ENCODE measurements around the gene SPTBN1.

SPTBN1 gene

GRCh38 chr2:54569745-54570301, 113.7 kb downstream of the SPTBN1 start:
- H3K27me3 ChIP-seq (replicated peaks; ENCODE audit: control insufficient read depth, insufficient read depth, low read length) = no peaks in the 10 kb centered on the region
- H3K36me3 ChIP-seq (ENCODE audit: control insufficient read depth, insufficient read depth, low read length, severe bottlenecking) = peaks cover 4% of the 10 kb centered on the region
- no peak for DNase-seq (ENCODE audit: low read depth)
- H3K4me1 ChIP-seq (ENCODE audit: control insufficient read depth, insufficient read depth, low read length) = peaks cover 63% of the 10 kb centered on the region
- peak overlapping the region; percentile 25 for H3K4me3 ChIP-seq (ENCODE audit: low read length)
- no peak overlapping the region for H3K9ac ChIP-seq (ENCODE audit: low read length)
- H3K9me3 ChIP-seq (ENCODE audit: control insufficient read depth, low read length) = no peaks in the 10 kb centered on the region

GRCh38 chr2:54570321-54570855, 114.3 kb downstream of the SPTBN1 start:
- Histone ChIP-seq H3K4me1 (ENCODE audit: control insufficient read depth, insufficient read depth, low read length) (peaks cover 67% of the 10 kb centered on the region), H3K36me3 (ENCODE audit: control insufficient read depth, insufficient read depth, low read length, severe bottlenecking) (peaks cover 4% of the 10 kb centered on the region), H3K4me3 (ENCODE audit: low read length) (peak overlapping the region; percentile 25), H3K9ac (ENCODE audit: low read length) (peak overlapping the region; percentile 24), H3K27me3 (replicated peaks; ENCODE audit: control insufficient read depth, insufficient read depth, low read length) (no peaks in the 10 kb centered on the region), H3K9me3 (ENCODE audit: control insufficient read depth, low read length) (no peaks in the 10 kb centered on the region)
- no peak for DNase-seq (ENCODE audit: low read depth)

GRCh38 chr2:54570925-54571694, 115.0 kb downstream of the SPTBN1 start:
- DNase-seq (ENCODE audit: low read depth) = peak; percentile 85
- Histone ChIP-seq H3K9me3 (ENCODE audit: control insufficient read depth, low read length) (no peaks in the 10 kb centered on the region), H3K4me1 (ENCODE audit: control insufficient read depth, insufficient read depth, low read length) (peaks cover 71% of the 10 kb centered on the region), H3K9ac (ENCODE audit: low read length) (peak overlapping the region; percentile 37), H3K4me3 (ENCODE audit: low read length) (peak overlapping the region; percentile 25), H3K36me3 (ENCODE audit: control insufficient read depth, insufficient read depth, low read length, severe bottlenecking) (peaks cover 4% of the 10 kb centered on the region), H3K27me3 (replicated peaks; ENCODE audit: control insufficient read depth, insufficient read depth, low read length) (no peaks in the 10 kb centered on the region)

GRCh38 chr2:54572262-54572635, 116.1 kb downstream of the SPTBN1 start:
- H3K4me1 ChIP-seq (ENCODE audit: control insufficient read depth, insufficient read depth, low read length) = peaks cover 74% of the 10 kb centered on the region
- peak; percentile 89 for DNase-seq (ENCODE audit: low read depth)
- peak overlapping the region; percentile 9 for H3K4me3 ChIP-seq (ENCODE audit: low read length)
- H3K9ac ChIP-seq (ENCODE audit: low read length) = peak overlapping the region; percentile 52
- no peaks in the 10 kb centered on the region for H3K9me3 ChIP-seq (ENCODE audit: control insufficient read depth, low read length)
- H3K36me3 ChIP-seq (ENCODE audit: control insufficient read depth, insufficient read depth, low read length, severe bottlenecking) = peaks cover 4% of the 10 kb centered on the region
- H3K27me3 ChIP-seq (replicated peaks; ENCODE audit: control insufficient read depth, insufficient read depth, low read length) = no peaks in the 10 kb centered on the region

- Histone ChIP-seq H3K4me1 (ENCODE audit: control insufficient read depth, insufficient read depth, low read length) (peaks cover 75% of the 10 kb centered on the region), H3K4me3 (ENCODE audit: low read length) (peak overlapping the region; percentile 9), H3K27me3 (replicated peaks; ENCODE audit: control insufficient read depth, insufficient read depth, low read length) (no peaks in the 10 kb centered on the region), H3K9ac (ENCODE audit: low read length) (peak overlapping the region; percentile 52), H3K9me3 (ENCODE audit: control insufficient read depth, low read length) (no peaks in the 10 kb centered on the region), H3K36me3 (ENCODE audit: control insufficient read depth, insufficient read depth, low read length, severe bottlenecking) (peaks cover 4% of the 10 kb centered on the region)
- DNase-seq (ENCODE audit: low read depth) = no peak
Measured at GRCh38 chr2:54572636-54573536, 116.8 kb downstream of the SPTBN1 start.

GRCh38 chr2:54573537-54573919, 117.4 kb downstream of the SPTBN1 start:
- Histone ChIP-seq H3K27me3 (replicated peaks; ENCODE audit: control insufficient read depth, insufficient read depth, low read length) (no peaks in the 10 kb centered on the region), H3K36me3 (ENCODE audit: control insufficient read depth, insufficient read depth, low read length, severe bottlenecking) (peaks cover 3% of the 10 kb centered on the region), H3K4me3 (ENCODE audit: low read length) (no peak overlapping the region), H3K4me1 (ENCODE audit: control insufficient read depth, insufficient read depth, low read length) (peaks cover 74% of the 10 kb centered on the region), H3K9me3 (ENCODE audit: control insufficient read depth, low read length) (no peaks in the 10 kb centered on the region), H3K9ac (ENCODE audit: low read length) (no peak overlapping the region)
- no peak for DNase-seq (ENCODE audit: low read depth)

GRCh38 chr2:54574107-54574859, 118.2 kb downstream of the SPTBN1 start:
- Histone ChIP-seq H3K4me3 (ENCODE audit: low read length) (no peak overlapping the region), H3K36me3 (ENCODE audit: control insufficient read depth, insufficient read depth, low read length, severe bottlenecking) (peaks cover 3% of the 10 kb centered on the region), H3K4me1 (ENCODE audit: control insufficient read depth, insufficient read depth, low read length) (peaks cover 66% of the 10 kb centered on the region), H3K9ac (ENCODE audit: low read length) (no peak overlapping the region), H3K27me3 (replicated peaks; ENCODE audit: control insufficient read depth, insufficient read depth, low read length) (no peaks in the 10 kb centered on the region), H3K9me3 (ENCODE audit: control insufficient read depth, low read length) (no peaks in the 10 kb centered on the region)
- no peak for DNase-seq (ENCODE audit: low read depth)

- no peak for DNase-seq (ENCODE audit: low read depth)
- no peak overlapping the region for H3K9ac ChIP-seq (ENCODE audit: low read length)
- H3K36me3 ChIP-seq (ENCODE audit: control insufficient read depth, insufficient read depth, low read length, severe bottlenecking) = peaks cover 3% of the 10 kb centered on the region
- no peak overlapping the region for H3K4me3 ChIP-seq (ENCODE audit: low read length)
- no peaks in the 10 kb centered on the region for H3K27me3 ChIP-seq (replicated peaks; ENCODE audit: control insufficient read depth, insufficient read depth, low read length)
- H3K9me3 ChIP-seq (ENCODE audit: control insufficient read depth, low read length) = no peaks in the 10 kb centered on the region
- H3K4me1 ChIP-seq (ENCODE audit: control insufficient read depth, insufficient read depth, low read length) = peaks cover 61% of the 10 kb centered on the region
Measured at GRCh38 chr2:54574860-54575247, 118.7 kb downstream of the SPTBN1 start.

- no peak for DNase-seq (ENCODE audit: low read depth)
- Histone ChIP-seq H3K4me1 (ENCODE audit: control insufficient read depth, insufficient read depth, low read length) (peaks cover 55% of the 10 kb centered on the region), H3K36me3 (ENCODE audit: control insufficient read depth, insufficient read depth, low read length, severe bottlenecking) (peaks cover 3% of the 10 kb centered on the region)
Measured at GRCh38 chr2:54575379-54575888, 119.3 kb downstream of the SPTBN1 start.

GRCh38 chr2:54577035-54577434, 120.9 kb downstream of the SPTBN1 start:
- H3K4me1 ChIP-seq (ENCODE audit: control insufficient read depth, insufficient read depth, low read length) = peaks cover 39% of the 10 kb centered on the region
- no peak overlapping the region for H3K9ac ChIP-seq (ENCODE audit: low read length)
- no peak for DNase-seq (ENCODE audit: low read depth)
- H3K4me3 ChIP-seq (ENCODE audit: low read length) = no peak overlapping the region
- no peaks in the 10 kb centered on the region for H3K9me3 ChIP-seq (ENCODE audit: control insufficient read depth, low read length)
- H3K36me3 ChIP-seq (ENCODE audit: control insufficient read depth, insufficient read depth, low read length, severe bottlenecking) = peaks cover 3% of the 10 kb centered on the region
- H3K27me3 ChIP-seq (replicated peaks; ENCODE audit: control insufficient read depth, insufficient read depth, low read length) = no peaks in the 10 kb centered on the region

More at GRCh38 chr2:54575379-54575888, 119.3 kb downstream of the SPTBN1 start:
- Histone ChIP-seq H3K9ac (ENCODE audit: low read length) (no peak overlapping the region), H3K27me3 (replicated peaks; ENCODE audit: control insufficient read depth, insufficient read depth, low read length) (no peaks in the 10 kb centered on the region), H3K9me3 (ENCODE audit: control insufficient read depth, low read length) (no peaks in the 10 kb centered on the region), H3K4me3 (ENCODE audit: low read length) (no peak overlapping the region)
